ENCODE measurements around the gene FILIP1.

FILIP1 gene, protein sequence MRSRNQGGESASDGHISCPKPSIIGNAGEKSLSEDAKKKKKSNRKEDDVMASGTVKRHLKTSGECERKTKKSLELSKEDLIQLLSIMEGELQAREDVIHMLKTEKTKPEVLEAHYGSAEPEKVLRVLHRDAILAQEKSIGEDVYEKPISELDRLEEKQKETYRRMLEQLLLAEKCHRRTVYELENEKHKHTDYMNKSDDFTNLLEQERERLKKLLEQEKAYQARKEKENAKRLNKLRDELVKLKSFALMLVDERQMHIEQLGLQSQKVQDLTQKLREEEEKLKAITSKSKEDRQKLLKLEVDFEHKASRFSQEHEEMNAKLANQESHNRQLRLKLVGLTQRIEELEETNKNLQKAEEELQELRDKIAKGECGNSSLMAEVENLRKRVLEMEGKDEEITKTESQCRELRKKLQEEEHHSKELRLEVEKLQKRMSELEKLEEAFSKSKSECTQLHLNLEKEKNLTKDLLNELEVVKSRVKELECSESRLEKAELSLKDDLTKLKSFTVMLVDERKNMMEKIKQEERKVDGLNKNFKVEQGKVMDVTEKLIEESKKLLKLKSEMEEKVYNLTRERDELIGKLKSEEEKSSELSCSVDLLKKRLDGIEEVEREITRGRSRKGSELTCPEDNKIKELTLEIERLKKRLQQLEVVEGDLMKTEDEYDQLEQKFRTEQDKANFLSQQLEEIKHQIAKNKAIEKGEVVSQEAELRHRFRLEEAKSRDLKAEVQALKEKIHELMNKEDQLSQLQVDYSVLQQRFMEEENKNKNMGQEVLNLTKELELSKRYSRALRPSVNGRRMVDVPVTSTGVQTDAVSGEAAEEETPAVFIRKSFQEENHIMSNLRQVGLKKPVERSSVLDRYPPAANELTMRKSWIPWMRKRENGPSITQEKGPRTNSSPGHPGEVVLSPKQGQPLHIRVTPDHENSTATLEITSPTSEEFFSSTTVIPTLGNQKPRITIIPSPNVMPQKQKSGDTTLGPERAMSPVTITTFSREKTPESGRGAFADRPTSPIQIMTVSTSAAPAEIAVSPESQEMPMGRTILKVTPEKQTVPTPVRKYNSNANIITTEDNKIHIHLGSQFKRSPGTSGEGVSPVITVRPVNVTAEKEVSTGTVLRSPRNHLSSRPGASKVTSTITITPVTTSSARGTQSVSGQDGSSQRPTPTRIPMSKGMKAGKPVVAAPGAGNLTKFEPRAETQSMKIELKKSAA (N-terminal part only)

GRCh38 chr6:75493400-75494064 lies at the start of gene FILIP1:
TSS of gene FILIP1 (minus strand) at chr6:75493800. CDS start at chr6:75414972, 78,828 bp downstream.
- in situ Hi-C loops (cut with HindIII; ENCODE audit: low pct_ligation_motif_present, low pct_unique_long_range_greater_than_20kb, low sequenced_read_pairs) = no loop called here
- no peak for DNase-seq

DNA sequence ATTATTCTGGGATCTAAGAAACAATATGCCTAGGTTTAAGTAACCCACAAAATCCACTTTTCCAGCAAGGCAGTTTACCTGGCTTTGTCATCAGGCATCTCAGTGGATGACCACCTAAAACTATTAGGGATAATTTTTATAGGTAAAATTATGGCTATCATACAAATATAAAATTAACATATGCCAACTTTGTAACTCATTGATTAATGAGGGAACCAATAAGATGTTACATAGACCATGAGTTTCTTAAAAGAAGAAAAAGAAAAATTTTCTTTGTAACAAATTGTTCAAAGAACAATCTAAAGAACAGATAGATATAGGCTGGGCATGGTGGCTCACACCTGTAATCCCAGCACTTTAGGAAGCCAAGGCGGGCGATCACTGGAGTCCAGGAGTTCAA lies 49.7 kb upstream of the FILIP1 start:
- in situ Hi-C loops (cut with HindIII; ENCODE audit: low pct_ligation_motif_present, low pct_unique_long_range_greater_than_20kb, low sequenced_read_pairs) = no loop called here

GRCh38 chr6:75539136-75539535 lies 45.5 kb upstream of the FILIP1 start:
- in situ Hi-C loops (cut with HindIII; ENCODE audit: low pct_ligation_motif_present, low pct_unique_long_range_greater_than_20kb, low sequenced_read_pairs) = no loop called here
- no peak for DNase-seq

More for the DNA sequence above, 49.7 kb upstream of the FILIP1 start:
- no peak for DNase-seq

DNA sequence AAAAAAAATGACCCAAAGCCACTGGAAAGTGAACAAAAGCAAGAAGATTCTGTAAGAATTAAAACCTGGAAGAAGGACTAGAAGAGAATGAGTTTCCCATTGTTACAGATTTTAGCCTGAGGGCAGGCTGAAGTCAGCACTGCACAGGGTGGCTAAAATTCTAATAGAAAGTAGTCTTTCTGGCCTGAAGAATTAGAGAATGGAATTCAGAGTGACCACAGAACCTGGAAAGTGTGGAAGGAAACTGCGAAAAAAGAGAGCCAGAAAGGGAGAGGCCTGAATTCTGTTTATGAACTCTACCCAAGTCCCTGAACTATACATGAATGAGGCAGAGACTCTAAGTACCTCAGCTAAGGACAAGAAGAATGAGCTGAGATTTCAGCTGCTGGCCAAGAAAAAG lies 38.9 kb upstream of the FILIP1 start:
- no peak for DNase-seq
- in situ Hi-C loops (cut with HindIII; ENCODE audit: low pct_ligation_motif_present, low pct_unique_long_range_greater_than_20kb, low sequenced_read_pairs) = no loop called here

DNA sequence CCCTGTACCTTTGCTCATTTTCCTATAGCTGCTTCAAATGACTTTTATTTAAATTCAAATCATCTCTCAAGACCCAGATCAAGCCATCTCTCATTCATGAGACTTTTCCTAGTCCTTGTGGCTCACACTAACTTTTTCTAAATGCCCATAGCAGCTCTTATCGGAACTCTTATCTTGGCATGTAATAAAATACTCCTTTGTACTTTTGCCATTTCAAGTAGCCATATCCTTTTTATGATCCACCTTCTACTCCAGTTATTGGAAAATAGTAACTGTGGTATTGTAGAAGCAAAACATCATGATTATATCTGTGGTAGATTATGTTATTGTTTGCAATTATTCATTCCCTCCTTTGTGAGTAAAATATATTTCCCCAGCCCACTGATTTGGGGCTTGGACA lies 37.6 kb upstream of the FILIP1 start:
- in situ Hi-C loops (cut with HindIII; ENCODE audit: low pct_ligation_motif_present, low pct_unique_long_range_greater_than_20kb, low sequenced_read_pairs) = no loop called here

GRCh38 chr6:75530696-75531095 lies 37.1 kb upstream of the FILIP1 start:
- no peak for DNase-seq
- in situ Hi-C loops (cut with HindIII; ENCODE audit: low pct_ligation_motif_present, low pct_unique_long_range_greater_than_20kb, low sequenced_read_pairs) = no loop called here

More for the DNA sequence above, 37.6 kb upstream of the FILIP1 start:
- DNase-seq = no peak

DNA sequence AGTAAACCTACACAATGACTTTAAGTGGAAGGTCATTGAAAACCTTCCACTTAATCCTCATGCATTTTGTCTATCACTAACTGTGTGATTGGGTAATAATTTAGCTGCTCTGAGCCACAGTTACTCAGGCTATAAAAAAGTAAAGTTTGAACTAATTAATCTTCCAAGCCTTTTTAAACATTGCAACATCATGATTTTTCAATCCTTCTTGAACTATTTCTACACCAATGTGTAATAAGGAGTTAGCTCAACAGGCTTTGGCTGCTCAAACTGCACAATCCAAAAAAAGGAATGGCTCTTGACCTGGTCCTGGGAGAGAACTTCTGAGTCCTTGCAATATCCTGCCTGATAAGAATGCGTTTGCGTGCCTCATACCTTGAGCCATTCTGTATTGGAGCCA lies 34.8 kb upstream of the FILIP1 start:
- DNase-seq = no peak
- in situ Hi-C loops (cut with HindIII; ENCODE audit: low pct_ligation_motif_present, low pct_unique_long_range_greater_than_20kb, low sequenced_read_pairs) = no loop called here

GRCh38 chr6:75526502-75527127 lies 33.0 kb upstream of the FILIP1 start:
- in situ Hi-C loops (cut with HindIII; ENCODE audit: low pct_ligation_motif_present, low pct_unique_long_range_greater_than_20kb, low sequenced_read_pairs) = no loop called here
- peak; percentile 71 for DNase-seq

- in situ Hi-C loops (cut with HindIII; ENCODE audit: low pct_ligation_motif_present, low pct_unique_long_range_greater_than_20kb, low sequenced_read_pairs) = no loop called here
These were observed 32.1 kb upstream of the FILIP1 start for GRCh38 chr6:75525682-75526081.

GRCh38 chr6:75524322-75524972 lies 30.8 kb upstream of the FILIP1 start:
- DNase-seq = peak; percentile 82
- in situ Hi-C loops (cut with HindIII; ENCODE audit: low pct_ligation_motif_present, low pct_unique_long_range_greater_than_20kb, low sequenced_read_pairs) = no loop called here

More at GRCh38 chr6:75525682-75526081, 32.1 kb upstream of the FILIP1 start:
- no peak for DNase-seq

- in situ Hi-C loops (cut with HindIII; ENCODE audit: low pct_ligation_motif_present, low pct_unique_long_range_greater_than_20kb, low sequenced_read_pairs) = no loop called here
- DNase-seq = no peak
These were observed 23.2 kb upstream of the FILIP1 start for GRCh38 chr6:75516757-75517156.

DNA sequence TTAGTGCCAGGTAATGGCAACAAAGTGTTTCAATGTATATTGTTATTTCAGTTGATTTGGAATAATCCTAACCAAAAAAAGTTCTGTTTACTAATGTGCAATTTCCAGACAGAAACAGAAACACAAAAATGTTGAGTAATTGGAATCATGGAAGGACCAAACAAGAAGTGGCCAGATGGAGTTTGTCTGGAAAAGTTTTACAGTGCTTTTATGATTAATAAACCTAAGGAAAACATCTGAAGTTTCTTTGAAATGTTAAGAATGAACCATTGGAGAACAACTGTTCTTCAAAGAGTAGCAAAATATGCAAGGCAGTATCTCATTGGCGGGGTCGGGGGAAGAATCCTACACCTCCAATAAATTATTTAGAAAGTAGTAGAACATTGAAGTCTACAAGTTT lies 19.0 kb upstream of the FILIP1 start:
- no peak for DNase-seq
- in situ Hi-C loops (cut with HindIII; ENCODE audit: low pct_ligation_motif_present, low pct_unique_long_range_greater_than_20kb, low sequenced_read_pairs) = no loop called here

- no peak for DNase-seq
- in situ Hi-C loops (cut with HindIII; ENCODE audit: low pct_ligation_motif_present, low pct_unique_long_range_greater_than_20kb, low sequenced_read_pairs) = no loop called here
These were observed 11.8 kb upstream of the FILIP1 start for GRCh38 chr6:75505424-75505823.

DNA sequence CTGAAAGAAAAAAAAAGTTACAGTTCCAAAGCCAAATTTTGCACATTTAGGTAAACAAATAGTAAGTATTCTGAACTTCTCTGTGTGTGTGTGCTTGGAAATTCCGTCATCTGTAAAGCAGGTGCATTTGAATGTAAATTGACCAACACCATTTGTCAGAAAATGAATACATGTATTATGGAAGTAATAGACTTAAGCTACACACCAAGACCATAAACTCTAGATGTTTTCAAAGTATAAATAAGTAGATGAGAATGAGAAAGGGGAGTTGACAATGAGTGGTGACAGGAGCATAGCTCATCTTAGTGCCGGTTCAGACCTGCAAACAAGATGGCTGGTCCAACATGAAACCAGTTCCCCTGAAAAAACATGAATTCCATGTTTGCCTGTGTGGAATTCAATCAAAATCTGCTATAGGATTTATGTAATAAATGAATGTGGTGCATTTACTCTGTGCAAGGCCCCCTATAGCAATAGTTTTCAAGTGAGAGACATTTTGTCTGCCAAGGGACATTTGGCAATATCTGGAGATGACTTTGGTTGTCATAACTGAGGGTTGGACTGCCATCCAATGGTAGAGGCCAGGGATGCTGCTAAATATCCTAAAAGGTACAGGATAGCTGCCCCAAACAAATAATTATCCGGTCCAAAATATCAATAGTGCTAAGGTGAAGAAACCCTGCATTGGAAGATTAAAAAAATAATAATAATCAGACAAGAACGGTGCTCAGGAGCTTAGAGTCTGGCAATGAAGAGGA lies 11.0 kb upstream of the FILIP1 start:
- in situ Hi-C loops (cut with HindIII; ENCODE audit: low pct_ligation_motif_present, low pct_unique_long_range_greater_than_20kb, low sequenced_read_pairs) = no loop called here
- peak; percentile 9 for DNase-seq

- in situ Hi-C loops (cut with HindIII; ENCODE audit: low pct_ligation_motif_present, low pct_unique_long_range_greater_than_20kb, low sequenced_read_pairs) = no loop called here
These were observed 9.7 kb upstream of the FILIP1 start for GRCh38 chr6:75503291-75503690.

GRCh38 chr6:75502884-75503283 lies 9.3 kb upstream of the FILIP1 start:
- DNase-seq = no peak
- in situ Hi-C loops (cut with HindIII; ENCODE audit: low pct_ligation_motif_present, low pct_unique_long_range_greater_than_20kb, low sequenced_read_pairs) = no loop called here

More at GRCh38 chr6:75503291-75503690, 9.7 kb upstream of the FILIP1 start:
- no peak for DNase-seq

GRCh38 chr6:75501756-75502155 lies 8.2 kb upstream of the FILIP1 start:
- no peak for DNase-seq
- in situ Hi-C loops (cut with HindIII; ENCODE audit: low pct_ligation_motif_present, low pct_unique_long_range_greater_than_20kb, low sequenced_read_pairs) = no loop called here
